SK-N-SH (cell line): ENCODE data around the gene IL13RA1. TPM values are rescaled to one million over a fixed set of nuclear protein-coding genes. Genes with fewer than 3 reads are reported as not detected.
"Not testable (repeated sequence)": the region's sequence is repeated elsewhere in the genome, so short reads cannot be mapped to it uniquely, and the experiment has no call there.

Experiments
- CTCF ChIA-PET: fragments of 300-600, 350-600 bp; formaldehyde crosslinking; extraction: SDS; loops from one replicate; lab custom pipeline; 2021; lab: Yijun Ruan, JAX
- POLR2A ChIA-PET: fragments of 350-600 bp; sonication (Branson Sonifier 250); formaldehyde crosslinking; extraction: SDS; loops from one replicate; lab custom pipeline; 2020; ENCODE audit warnings: antibody characterized with exemption, inconsistent platforms; lab: Yijun Ruan, JAX
- DNase-seq: peaks from one replicate; pipeline ENCODE4 v3.0.0; 2012
- H2AFZ ChIP-seq: fragments of 200-600 bp; sonication (generic); 2 replicates; pipeline ENCODE4 v1.8.1; 2016; ENCODE audit warnings: antibody characterized with exemption, mild to moderate bottlenecking, low read depth
- H3F3A ChIP-seq: fragments of 200-600 bp; sonication (generic); replicated peaks from 2 replicates; pipeline ENCODE3; 2016; ENCODE audit warnings: antibody characterized with exemption, mild to moderate bottlenecking; ENCODE audit not compliant: insufficient read depth
- H3K27ac ChIP-seq, 2 experiments: fragments of 200-500 bp in 1 of 2; fragments of 200-600 bp in 1 of 2; sonication (Bioruptor generic) in 1 of 2; sonication (generic), shearing (Covaris generic) in 1 of 2; 2 replicates each; pipeline versions ENCODE4 v1.5.1 to v1.6.1; 2014 to 2016; ENCODE audit warnings: low read depth in 2 of 2, inconsistent platforms in 1 of 2, low read length in 1 of 2, mild to moderate bottlenecking in 1 of 2, mixed read lengths in 1 of 2
- H3K27me3 ChIP-seq: fragments of 200-600 bp; sonication (generic), shearing (Covaris generic); 2 replicates; pipeline ENCODE4 v1.6.1; 2016; ENCODE audit warnings: mixed run types; ENCODE audit not compliant: insufficient read depth
- H3K36me3 ChIP-seq, 2 experiments: fragments of 200-500 bp in 1 of 2; fragments of 200-600 bp in 1 of 2; sonication (Bioruptor generic) in 1 of 2; sonication (generic) in 1 of 2; replicated peaks in 1 of 2; 2 replicates each; pipeline versions ENCODE3 to v1.5.1; 2014 to 2016; ENCODE audit warnings: low read length in 1 of 2, mild to moderate bottlenecking in 1 of 2; ENCODE audit not compliant: insufficient read depth in 2 of 2, control insufficient read depth in 1 of 2
- H3K4me1 ChIP-seq, 2 experiments: fragments of 200-500 bp in 1 of 2; fragments of 200-600 bp in 1 of 2; sonication (Bioruptor generic) in 1 of 2; sonication (generic), shearing (Covaris generic) in 1 of 2; 2 replicates each; pipeline versions ENCODE4 v1.5.1 to v1.6.1; 2014 to 2016; ENCODE audit warnings: low read depth in 1 of 2, low read length in 1 of 2, mixed run types in 1 of 2; ENCODE audit not compliant: insufficient read depth in 2 of 2, control insufficient read depth in 1 of 2
- H3K4me2 ChIP-seq: fragments of 200-600 bp; sonication (generic), shearing (Covaris generic); 2 replicates; pipeline ENCODE4 v1.6.1; 2017; ENCODE audit warnings: mixed run types
- H3K4me3 ChIP-seq, 2 experiments: fragments of 200-500 bp in 1 of 2; fragments of 200-600 bp in 1 of 2; sonication (Bioruptor generic) in 1 of 2; sonication (generic), shearing (Covaris generic) in 1 of 2; 2 replicates each; pipeline versions ENCODE4 v1.5.1 to v1.8.1; 2014 to 2016; ENCODE audit warnings: low read depth in 2 of 2, inconsistent platforms in 1 of 2, low read length in 1 of 2, mild to moderate bottlenecking in 1 of 2, mixed read lengths in 1 of 2, moderate library complexity in 1 of 2
- H3K79me2 ChIP-seq: fragments of 200-600 bp; sonication (generic); 2 replicates; pipeline ENCODE4 v1.8.1; 2017; ENCODE audit warnings: mild to moderate bottlenecking; ENCODE audit not compliant: insufficient read depth
- H3K9ac ChIP-seq: fragments of 200-600 bp; sonication (generic); 2 replicates; pipeline ENCODE4 v1.6.1; 2017; ENCODE audit warnings: mixed run types
- H3K9me2 ChIP-seq: fragments of 200-600 bp; sonication (generic); 2 replicates; pipeline ENCODE4 v1.6.1; 2017; ENCODE audit warnings: mixed run types
- H3K9me3 ChIP-seq: fragments of 200-600 bp; sonication (generic); 2 replicates; pipeline ENCODE4 v1.6.1; 2017; ENCODE audit warnings: mixed run types, mild to moderate bottlenecking, moderate library complexity
- H4K20me1 ChIP-seq: fragments of 200-600 bp; sonication (generic); 2 replicates; pipeline ENCODE4 v1.6.1; 2017; ENCODE audit warnings: mild to moderate bottlenecking, mixed run types; ENCODE audit not compliant: insufficient read depth
- FOSL2 ChIP-seq: IDR thresholded peaks from 2 replicates; pipeline ENCODE4 v1.4.0; 2012; ENCODE audit warnings: low read depth, mild to moderate bottlenecking, moderate library complexity, borderline replicate concordance
- GABPA ChIP-seq: IDR thresholded peaks from 2 replicates; pipeline ENCODE4 v1.4.0; 2012; ENCODE audit warnings: low read depth, mild to moderate bottlenecking
- GATA2 ChIP-seq: sonication (generic); formaldehyde crosslinking; IDR thresholded peaks from 2 replicates; pipeline ENCODE4 v1.5.0; 2020; ENCODE audit warnings: mild to moderate bottlenecking, missing genetic modification reagents
- MEF2A ChIP-seq: IDR thresholded peaks from 2 replicates; pipeline ENCODE4 v1.4.0; 2012; ENCODE audit warnings: low read depth, borderline replicate concordance
- NFIC ChIP-seq: IDR thresholded peaks from 2 replicates; pipeline ENCODE4 v1.4.0; 2012; ENCODE audit warnings: borderline replicate concordance
- NRF1 ChIP-seq: IDR thresholded peaks from 2 replicates; pipeline ENCODE4 v1.6.1; 2012; ENCODE audit warnings: low read depth, mild to moderate bottlenecking, low read length
- RAD21 ChIP-seq: IDR thresholded peaks from 2 replicates; pipeline ENCODE4 v1.6.1; 2012; ENCODE audit warnings: mild to moderate bottlenecking, low read length
- RCOR1 ChIP-seq: fragments of 150-350 bp; IDR thresholded peaks from 2 replicates; pipeline ENCODE4 v1.6.1; 2017; ENCODE audit warnings: antibody characterized with exemption, low read length
- RXRA ChIP-seq: IDR thresholded peaks from 2 replicates; pipeline ENCODE4 v1.4.0; 2012; ENCODE audit warnings: low read depth, mild to moderate bottlenecking, borderline replicate concordance
- SIN3A ChIP-seq: IDR thresholded peaks from 2 replicates; pipeline ENCODE4 v1.6.1; 2012; ENCODE audit warnings: low read depth, mild to moderate bottlenecking, low read length, moderate library complexity, borderline replicate concordance
- SMC3 ChIP-seq: IDR thresholded peaks from 2 replicates; pipeline ENCODE4 v1.6.1; 2012; ENCODE audit warnings: low read depth, low read length, improper control_type of control experiment
- TAF1 ChIP-seq: IDR thresholded peaks from 2 replicates; pipeline ENCODE4 v1.6.1; 2012; ENCODE audit warnings: low read depth, mild to moderate bottlenecking, low read length, moderate library complexity, borderline replicate concordance
- TCF12 ChIP-seq: IDR thresholded peaks from 2 replicates; pipeline ENCODE4 v1.4.0; 2012
- TEAD4 ChIP-seq: IDR thresholded peaks from 2 replicates; pipeline ENCODE4 v1.4.0; 2012; ENCODE audit warnings: mild to moderate bottlenecking, borderline replicate concordance; ENCODE audit not compliant: insufficient read depth
- WGBS: methylation state at CpG from one replicate; pipeline ENCODE4 v1.1.6; 2017; ENCODE audit warnings: low lambda C conversion rate; 5-methylcytosine and 5-hydroxymethylcytosine counted together
- polyA plus RNA-seq, 3 experiments: library from polyadenylated mRNA; depleted of rRNA; stranded (reverse); fragments of >200 nt; gene quantifications; 2 replicates each; pipeline ENCODE4 v1.2.3, GENCODE V29; 2012
- TF ChIP-seq, protein P1 (sequence below): IDR thresholded peaks from 2 replicates; pipeline ENCODE4 v1.4.0; 2012; ENCODE audit warnings: low read depth, borderline replicate concordance
- TF ChIP-seq, protein P2 (sequence below): fragments of 150-350 bp; IDR thresholded peaks from 2 replicates; pipeline ENCODE4 v1.6.1; 2016; ENCODE audit warnings: mild to moderate bottlenecking, low read depth, low read length
- TF ChIP-seq, protein P3 (sequence below): fragments of 200-600 bp; sonication (generic); IDR thresholded peaks from 2 replicates; pipeline ENCODE4 v1.6.1; 2017; ENCODE audit warnings: antibody characterized with exemption, mild to moderate bottlenecking, moderate library complexity
- TF ChIP-seq, protein P4 (sequence below): IDR thresholded peaks from 2 replicates; pipeline ENCODE4 v1.4.0; 2012; ENCODE audit warnings: low read depth, borderline replicate concordance

The IL13RA1 gene
- polyA plus RNA-seq, 1 of the 3 experiments (the other 2 are of a cell fraction), result 27.0 TPM

DNA sequence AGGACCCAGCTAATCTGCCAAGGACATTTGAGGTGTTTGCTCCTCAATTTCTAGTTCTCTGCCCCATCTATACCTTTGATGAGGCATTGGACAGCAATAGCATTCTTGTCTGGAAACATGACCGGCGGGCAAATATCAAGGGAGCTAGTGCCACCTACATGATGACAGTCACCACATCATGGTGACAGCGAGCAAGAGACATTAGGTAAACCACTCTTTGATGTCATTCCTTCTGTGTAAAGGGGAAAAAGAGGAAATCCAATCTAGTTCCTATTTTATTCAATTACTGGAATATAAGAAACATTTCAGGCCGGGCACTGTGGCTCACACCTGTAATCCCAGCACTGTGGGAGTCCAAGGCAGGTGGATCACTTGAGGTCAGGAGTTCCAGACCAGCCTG lies 20.7 kb upstream of the IL13RA1 start:
- no peaks in the 10 kb centered on the region for H3K4me1 ChIP-seq
- H3K36me3 ChIP-seq, result no peaks in the 10 kb centered on the region
- H3K9me3 ChIP-seq, result no peaks in the 10 kb centered on the region
- CTCF ChIA-PET, result no interaction called here
- no peak overlapping the region for H3K27ac ChIP-seq
- no peaks in the 10 kb centered on the region for H3F3A ChIP-seq
- no peaks in the 10 kb centered on the region for H3K79me2 ChIP-seq
- H2AFZ ChIP-seq, result no peak overlapping the region
- no peak overlapping the region for H3K4me2 ChIP-seq
- H3K4me3 ChIP-seq, result no peak overlapping the region
- no peak overlapping the region for H3K9ac ChIP-seq
- 53% methylated on average over 4 of the region's 4 CpGs for WGBS
- POLR2A ChIA-PET, result no interaction called here
- TF ChIP-seq RAD21 (no peak), TCF12 (no peak), NFIC (no peak)
- TF ChIP-seq, protein P1, sequence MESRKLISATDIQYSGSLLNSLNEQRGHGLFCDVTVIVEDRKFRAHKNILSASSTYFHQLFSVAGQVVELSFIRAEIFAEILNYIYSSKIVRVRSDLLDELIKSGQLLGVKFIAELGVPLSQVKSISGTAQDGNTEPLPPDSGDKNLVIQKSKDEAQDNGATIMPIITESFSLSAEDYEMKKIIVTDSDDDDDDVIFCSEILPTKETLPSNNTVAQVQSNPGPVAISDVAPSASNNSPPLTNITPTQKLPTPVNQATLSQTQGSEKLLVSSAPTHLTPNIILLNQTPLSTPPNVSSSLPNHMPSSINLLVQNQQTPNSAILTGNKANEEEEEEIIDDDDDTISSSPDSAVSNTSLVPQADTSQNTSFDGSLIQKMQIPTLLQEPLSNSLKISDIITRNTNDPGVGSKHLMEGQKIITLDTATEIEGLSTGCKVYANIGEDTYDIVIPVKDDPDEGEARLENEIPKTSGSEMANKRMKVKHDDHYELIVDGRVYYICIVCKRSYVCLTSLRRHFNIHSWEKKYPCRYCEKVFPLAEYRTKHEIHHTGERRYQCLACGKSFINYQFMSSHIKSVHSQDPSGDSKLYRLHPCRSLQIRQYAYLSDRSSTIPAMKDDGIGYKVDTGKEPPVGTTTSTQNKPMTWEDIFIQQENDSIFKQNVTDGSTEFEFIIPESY, result no peak
- TF ChIP-seq, protein P2, sequence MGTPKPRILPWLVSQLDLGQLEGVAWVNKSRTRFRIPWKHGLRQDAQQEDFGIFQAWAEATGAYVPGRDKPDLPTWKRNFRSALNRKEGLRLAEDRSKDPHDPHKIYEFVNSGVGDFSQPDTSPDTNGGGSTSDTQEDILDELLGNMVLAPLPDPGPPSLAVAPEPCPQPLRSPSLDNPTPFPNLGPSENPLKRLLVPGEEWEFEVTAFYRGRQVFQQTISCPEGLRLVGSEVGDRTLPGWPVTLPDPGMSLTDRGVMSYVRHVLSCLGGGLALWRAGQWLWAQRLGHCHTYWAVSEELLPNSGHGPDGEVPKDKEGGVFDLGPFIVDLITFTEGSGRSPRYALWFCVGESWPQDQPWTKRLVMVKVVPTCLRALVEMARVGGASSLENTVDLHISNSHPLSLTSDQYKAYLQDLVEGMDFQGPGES, result no peak
- TF ChIP-seq, all 33 proteins: peak for 0
- no peak for DNase-seq
- no peaks in the 10 kb centered on the region for H3K27me3 ChIP-seq
- no peaks in the 10 kb centered on the region for H4K20me1 ChIP-seq
- no peaks in the 10 kb centered on the region for H3K9me2 ChIP-seq

DNA sequence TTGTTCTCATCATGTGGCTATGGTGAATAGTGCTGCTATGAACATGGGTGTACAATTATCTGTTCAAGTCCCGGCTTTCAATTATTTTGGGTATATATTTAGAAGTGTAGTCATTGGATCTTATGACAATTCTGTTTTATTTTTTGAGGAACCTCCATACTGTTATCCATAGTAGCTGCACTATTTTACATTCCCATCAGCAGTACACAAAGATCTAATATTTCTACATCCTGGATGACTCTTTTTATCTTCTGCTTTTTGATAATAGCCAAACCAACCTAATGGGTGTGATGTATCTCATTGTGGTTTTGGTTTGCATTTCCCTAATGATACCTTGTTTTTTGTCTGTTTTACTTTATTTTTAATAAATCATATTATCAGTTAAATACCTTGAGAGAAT lies 12.9 kb upstream of the IL13RA1 start:
- H3K4me1 ChIP-seq, result no peaks in the 10 kb centered on the region
- TF ChIP-seq SMC3 (no peak), NRF1 (no peak), SIN3A (no peak), TEAD4 (no peak), RXRA (no peak), TAF1 (no peak), GATA2 (CRISPR knock-in tag) (no peak), RCOR1 (no peak), GABPA (no peak), MEF2A (no peak), FOSL2 (no peak)
- TF ChIP-seq, protein P3, sequence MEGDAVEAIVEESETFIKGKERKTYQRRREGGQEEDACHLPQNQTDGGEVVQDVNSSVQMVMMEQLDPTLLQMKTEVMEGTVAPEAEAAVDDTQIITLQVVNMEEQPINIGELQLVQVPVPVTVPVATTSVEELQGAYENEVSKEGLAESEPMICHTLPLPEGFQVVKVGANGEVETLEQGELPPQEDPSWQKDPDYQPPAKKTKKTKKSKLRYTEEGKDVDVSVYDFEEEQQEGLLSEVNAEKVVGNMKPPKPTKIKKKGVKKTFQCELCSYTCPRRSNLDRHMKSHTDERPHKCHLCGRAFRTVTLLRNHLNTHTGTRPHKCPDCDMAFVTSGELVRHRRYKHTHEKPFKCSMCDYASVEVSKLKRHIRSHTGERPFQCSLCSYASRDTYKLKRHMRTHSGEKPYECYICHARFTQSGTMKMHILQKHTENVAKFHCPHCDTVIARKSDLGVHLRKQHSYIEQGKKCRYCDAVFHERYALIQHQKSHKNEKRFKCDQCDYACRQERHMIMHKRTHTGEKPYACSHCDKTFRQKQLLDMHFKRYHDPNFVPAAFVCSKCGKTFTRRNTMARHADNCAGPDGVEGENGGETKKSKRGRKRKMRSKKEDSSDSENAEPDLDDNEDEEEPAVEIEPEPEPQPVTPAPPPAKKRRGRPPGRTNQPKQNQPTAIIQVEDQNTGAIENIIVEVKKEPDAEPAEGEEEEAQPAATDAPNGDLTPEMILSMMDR, result no peak
- TF ChIP-seq, protein P4, sequence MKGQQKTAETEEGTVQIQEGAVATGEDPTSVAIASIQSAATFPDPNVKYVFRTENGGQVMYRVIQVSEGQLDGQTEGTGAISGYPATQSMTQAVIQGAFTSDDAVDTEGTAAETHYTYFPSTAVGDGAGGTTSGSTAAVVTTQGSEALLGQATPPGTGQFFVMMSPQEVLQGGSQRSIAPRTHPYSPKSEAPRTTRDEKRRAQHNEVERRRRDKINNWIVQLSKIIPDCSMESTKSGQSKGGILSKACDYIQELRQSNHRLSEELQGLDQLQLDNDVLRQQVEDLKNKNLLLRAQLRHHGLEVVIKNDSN, result no peak
- TF ChIP-seq, all 33 proteins: peak for 0
- POLR2A ChIA-PET, result no interaction called here
- Histone ChIP-seq H2AFZ (no peak overlapping the region), H3K9ac (no peak overlapping the region), H3K4me2 (no peak overlapping the region), H3K9me3 (no peaks in the 10 kb centered on the region), H3K9me2 (no peaks in the 10 kb centered on the region), H3K27ac (no peak overlapping the region), H3F3A (no peaks in the 10 kb centered on the region), H4K20me1 (no peaks in the 10 kb centered on the region), H3K36me3 (no peaks in the 10 kb centered on the region), H3K79me2 (no peaks in the 10 kb centered on the region), H3K27me3 (no peaks in the 10 kb centered on the region; the same call in 1 of the 2 replicates), H3K4me3 (no peak overlapping the region)
- DNase-seq, result no peak
- CTCF ChIA-PET, result no interaction called here
- WGBS, result 67% methylated on average over 1 of the region's 1 CpG

DNA sequence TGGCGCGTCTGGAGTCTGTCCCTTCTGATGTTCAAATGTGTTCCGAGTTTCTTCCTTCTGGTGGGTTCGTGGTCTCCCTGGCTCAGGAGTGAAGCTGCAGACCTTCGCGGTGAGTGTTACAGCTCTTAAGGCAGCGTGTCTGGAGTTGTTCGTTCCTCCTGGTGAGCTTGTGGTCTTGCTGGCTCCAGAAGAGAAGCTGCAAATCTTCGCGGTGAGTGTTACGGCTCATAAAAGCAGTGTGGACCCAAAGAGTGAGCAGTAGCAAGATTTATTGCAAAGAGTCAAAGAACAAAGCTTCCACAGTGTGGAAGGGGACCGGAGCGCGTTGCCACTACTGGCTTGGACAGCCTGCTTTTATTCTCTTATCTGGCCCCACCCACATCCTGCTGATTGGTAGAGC lies 11.5 kb upstream of the IL13RA1 start:
- WGBS, result 66% methylated on average over 14 of the region's 14 CpGs
- H3F3A ChIP-seq, DNase-seq, H3K4me1 ChIP-seq, H3K9me3 ChIP-seq, H3K27ac ChIP-seq, H3K27me3 ChIP-seq, H3K9ac ChIP-seq, H3K9me2 ChIP-seq, H3K4me3 ChIP-seq, POLR2A ChIA-PET, H3K36me3 ChIP-seq, H3K4me2 ChIP-seq, H2AFZ ChIP-seq, H4K20me1 ChIP-seq, H3K79me2 ChIP-seq: not testable (repeated sequence)
- CTCF ChIA-PET, result interaction anchor here (1.1 kb wide), 1 partner anchor 12 kb away, joined by 4 read pairs; the partner anchor contains the start of gene IL13RA1
